ENCODE measurements around the gene UBE2Z. TPM values are rescaled to one million over a fixed set of nuclear protein-coding genes. Genes with fewer than 3 reads are reported as not detected.

Gene UBE2Z
- total and polyA plus RNA-seq, 4 donors, result 29.5 to 63.5 (median 56.1) TPM

DNA sequence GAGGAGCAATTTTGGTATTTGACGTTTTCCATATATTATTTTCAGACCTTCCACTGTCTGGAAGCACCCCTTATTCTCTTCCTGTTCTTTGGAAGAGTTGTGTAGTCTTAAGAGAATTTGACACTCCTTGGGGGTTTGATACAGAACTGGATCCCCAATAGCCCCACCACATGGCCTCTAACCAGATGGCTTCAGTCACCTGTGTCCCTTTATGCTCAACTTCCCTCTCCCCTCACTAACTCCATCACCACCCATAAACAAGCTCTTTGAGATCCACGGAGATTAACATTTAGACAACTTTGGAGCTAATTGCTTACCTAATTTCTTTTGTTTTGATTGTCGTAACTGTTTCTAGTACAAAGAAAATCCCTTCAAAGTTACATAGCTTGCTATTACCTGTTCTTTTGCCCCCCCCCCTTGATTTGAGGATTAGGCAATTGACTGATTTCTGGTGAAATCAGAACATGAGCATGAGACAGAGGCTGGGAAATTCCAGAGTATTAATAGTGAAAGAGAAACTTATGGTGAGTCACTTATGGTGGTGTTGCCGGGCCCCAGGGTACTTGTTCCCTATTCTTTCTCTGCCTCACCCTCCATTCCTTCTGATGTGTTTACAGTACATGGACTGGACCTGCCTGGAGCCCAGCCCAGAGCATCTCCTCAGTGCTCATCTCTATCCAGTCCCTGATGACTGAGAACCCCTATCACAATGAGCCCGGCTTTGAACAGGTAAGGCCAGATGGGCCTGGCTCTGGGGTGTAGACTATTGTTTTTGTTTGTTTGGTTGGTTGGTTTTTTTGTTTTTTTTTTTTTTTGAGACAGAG, 7.5 kb downstream of the UBE2Z start:
- WGBS, 2 donors, result 64 to 71% methylated on average over 5 of the region's 5 CpGs
- H3K4me1 ChIP-seq (ENCODE audit: control insufficient read depth in 5 of 5, insufficient read depth in 5 of 5, low read length in 5 of 5), result peaks cover 0 to 17% (median 2%) of the 10 kb centered on the region in 5 donors
- H3K4me3 ChIP-seq, result no peak overlapping the region
- ATAC-seq (ENCODE audit: insufficient read depth, low FRiP score) (peak; percentile 79), DNase-seq (no peak)
- H3K27ac ChIP-seq (ENCODE audit: low read depth in 1 of 2, low read length in 1 of 2), result peak overlapping the region in 1 of 2 donors; percentile 69
- H3K9me3 ChIP-seq (ENCODE audit: control insufficient read depth in 4 of 4, insufficient read depth in 3 of 4, low read length in 3 of 4), result no peaks in the 10 kb centered on the region
- H3K27me3 ChIP-seq (ENCODE audit: control insufficient read depth in 3 of 3, insufficient read depth in 3 of 3, low read length in 2 of 3), result no peaks in the 10 kb centered on the region
- no peak for TF ChIP-seq CTCF (IDR thresholded peaks at IDR 0.05; ENCODE audit: control extremely low read depth, extremely low read depth)
- H3K9ac ChIP-seq (ENCODE audit: insufficient read depth in 1 of 2, low read length in 2 of 2), result no peak overlapping the region
- peaks cover 25 to 40% (median 36%) of the 10 kb centered on the region in 4 donors for H3K36me3 ChIP-seq (ENCODE audit: control insufficient read depth in 4 of 4, insufficient read depth in 4 of 4, low read length in 4 of 4)

- Histone ChIP-seq H3K27me3 (ENCODE audit: control insufficient read depth in 3 of 3, insufficient read depth in 3 of 3, low read length in 2 of 3) (no peaks in the 10 kb centered on the region), H3K9ac (ENCODE audit: insufficient read depth in 1 of 2, low read length in 2 of 2) (no peak overlapping the region), H3K9me3 (ENCODE audit: control insufficient read depth in 4 of 4, insufficient read depth in 3 of 4, low read length in 3 of 4) (no peaks in the 10 kb centered on the region), H3K27ac (ENCODE audit: low read depth in 1 of 2, low read length in 1 of 2) (no peak overlapping the region), H3K4me1 (ENCODE audit: control insufficient read depth in 5 of 5, insufficient read depth in 5 of 5, low read length in 5 of 5) (no peaks in the 10 kb centered on the region), H3K4me3 (no peak overlapping the region), H3K36me3 (ENCODE audit: control insufficient read depth in 4 of 4, insufficient read depth in 4 of 4, low read length in 4 of 4) (peaks cover 34 to 64% (median 56%) of the 10 kb centered on the region in 4 donors)
- ATAC-seq (ENCODE audit: insufficient read depth, low FRiP score) (no peak), DNase-seq (no peak)
- TF ChIP-seq CTCF (IDR thresholded peaks at IDR 0.05; ENCODE audit: control extremely low read depth, extremely low read depth), result no peak
- 69 to 86% methylated on average over 4 of the region's 4 CpGs for WGBS, 2 donors
Observed at GRCh38 chr17:48925251-48925990, 17.2 kb downstream of the UBE2Z start.

- Histone ChIP-seq H3K9me3 (ENCODE audit: control insufficient read depth in 4 of 4, insufficient read depth in 3 of 4, low read length in 3 of 4) (no peaks in the 10 kb centered on the region), H3K4me1 (ENCODE audit: control insufficient read depth in 5 of 5, insufficient read depth in 5 of 5, low read length in 5 of 5) (no peaks in the 10 kb centered on the region), H3K4me3 (no peak overlapping the region), H3K27ac (ENCODE audit: low read depth in 1 of 2, low read length in 1 of 2) (no peak overlapping the region), H3K36me3 (ENCODE audit: control insufficient read depth in 4 of 4, insufficient read depth in 4 of 4, low read length in 4 of 4) (peaks cover 30 to 63% (median 53%) of the 10 kb centered on the region in 4 donors), H3K9ac (ENCODE audit: insufficient read depth in 1 of 2, low read length in 2 of 2) (no peak overlapping the region), H3K27me3 (ENCODE audit: control insufficient read depth in 3 of 3, insufficient read depth in 3 of 3, low read length in 2 of 3) (no peaks in the 10 kb centered on the region)
- DNase-seq (no peak), ATAC-seq (ENCODE audit: insufficient read depth, low FRiP score) (no peak)
- TF ChIP-seq CTCF (IDR thresholded peaks at IDR 0.05; ENCODE audit: control extremely low read depth, extremely low read depth), result no peak
- 59 to 73% methylated on average over 3 of the region's 3 CpGs for WGBS, 2 donors
Observed at GRCh38 chr17:48925991-48926342, 17.8 kb downstream of the UBE2Z start.
